Fibroblast of villous mesenchyme (primary cell): Measurements from ENCODE around the gene NKIRAS1. TPM values are rescaled to one million over a fixed set of nuclear protein-coding genes. Genes with fewer than 3 reads are reported as not detected.
A peak's percentile ranks its signal among the peaks of the same experiment; 100 is the strongest.
"Not testable (repeated sequence)": the region's sequence is repeated elsewhere in the genome, so short reads cannot be mapped to it uniquely, and the experiment has no call there.

Source experiments
- DNase-seq: peaks from one replicate; pipeline ENCODE4 v3.0.0-alpha.2; 2010; ENCODE audit warnings: low read depth
- H3K4me3 ChIP-seq: 2 replicates; pipeline ENCODE4 v1.5.1; 2011; ENCODE audit warnings: low read depth, mild to moderate bottlenecking, low read length
- CTCF ChIP-seq: IDR thresholded peaks from 2 replicates; pipeline ENCODE4 v1.5.1; 2012; ENCODE audit warnings: low read depth, mild to moderate bottlenecking, low read length; ENCODE audit not compliant: insufficient read depth
- total RNA-seq: library from RNA; depleted of rRNA; stranded (reverse); fragments of >200 nt; gene quantifications from 2 replicates; pipeline ENCODE4 v1.2.3, GENCODE V29; 2012

NKIRAS1 gene
- total RNA-seq, 1 donor: 28.1 TPM

GRCh38 chr3:23872330-23872729 is 44.5 kb downstream of the NKIRAS1 start:
- TF ChIP-seq CTCF: no peak
- H3K4me3 ChIP-seq: no peak overlapping the region
- DNase-seq: no peak

GRCh38 chr3:23871361-23871760 is 45.4 kb downstream of the NKIRAS1 start:
- DNase-seq, H3K4me3 ChIP-seq: not testable (repeated sequence)

GRCh38 chr3:23870663-23871043 is 46.1 kb downstream of the NKIRAS1 start:
- not testable (repeated sequence) for DNase-seq, H3K4me3 ChIP-seq

- TF ChIP-seq CTCF: no peak
Observed at GRCh38 chr3:23869977-23870662, 46.7 kb downstream of the NKIRAS1 start.

GRCh38 chr3:23867838-23868237 is 49.0 kb downstream of the NKIRAS1 start:
- TF ChIP-seq CTCF: no peak
- no peak overlapping the region for H3K4me3 ChIP-seq
- no peak for DNase-seq

More at GRCh38 chr3:23869977-23870662, 46.7 kb downstream of the NKIRAS1 start:
- H3K4me3 ChIP-seq: no peak overlapping the region
- DNase-seq: peak; percentile 58

GRCh38 chr3:23867400-23867799 is 49.4 kb downstream of the NKIRAS1 start:
- no peak for DNase-seq

GRCh38 chr3:23865595-23866396 is 51.0 kb downstream of the NKIRAS1 start:
- DNase-seq: peak; percentile 81
- no peak for TF ChIP-seq CTCF
- no peak overlapping the region for H3K4me3 ChIP-seq

More at GRCh38 chr3:23867400-23867799, 49.4 kb downstream of the NKIRAS1 start:
- no peak overlapping the region for H3K4me3 ChIP-seq
- peak; percentile 13 for TF ChIP-seq CTCF

GRCh38 chr3:23864931-23865330 is 51.9 kb downstream of the NKIRAS1 start:
- H3K4me3 ChIP-seq: no peak overlapping the region
- DNase-seq: no peak
- TF ChIP-seq CTCF: no peak
